Progenitor cell of endocrine pancreas (in vitro differentiated cells): Measurements from ENCODE around the gene ZMAT3. TPM values are rescaled to one million over a fixed set of nuclear protein-coding genes. Genes with fewer than 3 reads are reported as not detected.
"Not testable (repeated sequence)": the region's sequence is repeated elsewhere in the genome, so short reads cannot be mapped to it uniquely, and the experiment has no call there.

ENCODE experiments used
- DNase-seq: peaks from one replicate; pipeline ENCODE4 v3.0.0; 2021; ENCODE audit warnings: low spot score; ENCODE audit not compliant: unreplicated experiment
- H3K27ac Mint-ChIP-seq: 2 replicates; pipeline ENCODE4 v1.8.0; 2021; ENCODE audit warnings: mild to moderate bottlenecking, moderate library complexity, mixed read lengths
- H3K27me3 Mint-ChIP-seq: 2 replicates; pipeline ENCODE4 v1.8.0; 2021; ENCODE audit warnings: mixed read lengths
- H3K36me3 Mint-ChIP-seq: 2 replicates; pipeline ENCODE4 v1.8.0; 2022; ENCODE audit warnings: mixed read lengths; ENCODE audit not compliant: insufficient read depth
- H3K4me1 Mint-ChIP-seq: 2 replicates; pipeline ENCODE4 v1.8.0; 2021; ENCODE audit warnings: low read depth, mixed read lengths
- H3K4me3 Mint-ChIP-seq: 2 replicates; pipeline ENCODE4 v1.8.0; 2021; ENCODE audit warnings: low read depth, mild to moderate bottlenecking, moderate library complexity, mixed read lengths
- H3K9me3 Mint-ChIP-seq: 2 replicates; pipeline ENCODE4 v1.8.0; 2021; ENCODE audit warnings: low read depth, mixed read lengths
- total RNA-seq: library from RNA; stranded (reverse); gene quantifications from 2 replicates; pipeline ENCODE4 v1.2.1, GENCODE V29; 2021
- TF ChIP-seq, protein P1 (sequence below): fragments of 200-600 bp; sonication (generic); IDR thresholded peaks from one replicate; pipeline ENCODE4 v1.5.0; 2021; ENCODE audit warnings: antibody characterized with exemption, mild to moderate bottlenecking; ENCODE audit not compliant: unreplicated experiment

ZMAT3 gene
- total RNA-seq, 1 donor from 2014 or later = 13.6 TPM

DNA sequence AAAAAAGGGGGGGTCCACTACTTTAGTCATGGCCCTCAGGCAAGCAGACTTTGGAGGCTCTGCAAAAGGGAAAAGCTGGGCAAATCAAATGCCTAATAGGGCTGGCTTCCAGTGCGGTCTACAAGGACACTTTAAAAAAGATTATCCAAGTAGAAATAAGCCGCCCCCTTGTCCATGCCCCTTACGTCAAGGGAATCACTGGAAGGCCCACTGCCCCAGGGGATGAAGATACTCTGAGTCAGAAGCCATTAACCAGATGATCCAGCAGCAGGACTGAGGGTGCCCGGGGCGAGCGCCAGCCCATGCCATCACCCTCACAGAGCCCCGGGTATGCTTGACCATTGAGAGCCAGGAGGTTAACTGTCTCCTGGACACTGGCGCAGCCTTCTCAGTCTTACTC is 15.3 kb downstream of the ZMAT3 start:
- H3K9me3 Mint-ChIP-seq = peaks cover 11% of the 10 kb centered on the region
- no peak for DNase-seq
- TF ChIP-seq, protein P1, sequence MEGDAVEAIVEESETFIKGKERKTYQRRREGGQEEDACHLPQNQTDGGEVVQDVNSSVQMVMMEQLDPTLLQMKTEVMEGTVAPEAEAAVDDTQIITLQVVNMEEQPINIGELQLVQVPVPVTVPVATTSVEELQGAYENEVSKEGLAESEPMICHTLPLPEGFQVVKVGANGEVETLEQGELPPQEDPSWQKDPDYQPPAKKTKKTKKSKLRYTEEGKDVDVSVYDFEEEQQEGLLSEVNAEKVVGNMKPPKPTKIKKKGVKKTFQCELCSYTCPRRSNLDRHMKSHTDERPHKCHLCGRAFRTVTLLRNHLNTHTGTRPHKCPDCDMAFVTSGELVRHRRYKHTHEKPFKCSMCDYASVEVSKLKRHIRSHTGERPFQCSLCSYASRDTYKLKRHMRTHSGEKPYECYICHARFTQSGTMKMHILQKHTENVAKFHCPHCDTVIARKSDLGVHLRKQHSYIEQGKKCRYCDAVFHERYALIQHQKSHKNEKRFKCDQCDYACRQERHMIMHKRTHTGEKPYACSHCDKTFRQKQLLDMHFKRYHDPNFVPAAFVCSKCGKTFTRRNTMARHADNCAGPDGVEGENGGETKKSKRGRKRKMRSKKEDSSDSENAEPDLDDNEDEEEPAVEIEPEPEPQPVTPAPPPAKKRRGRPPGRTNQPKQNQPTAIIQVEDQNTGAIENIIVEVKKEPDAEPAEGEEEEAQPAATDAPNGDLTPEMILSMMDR = no peak
- peaks cover 16% of the 10 kb centered on the region for H3K36me3 Mint-ChIP-seq
- H3K27me3 Mint-ChIP-seq = no peaks in the 10 kb centered on the region
- H3K4me3 Mint-ChIP-seq = no peak overlapping the region
- H3K4me1 Mint-ChIP-seq = no peaks in the 10 kb centered on the region
- H3K27ac Mint-ChIP-seq = no peak overlapping the region

DNA sequence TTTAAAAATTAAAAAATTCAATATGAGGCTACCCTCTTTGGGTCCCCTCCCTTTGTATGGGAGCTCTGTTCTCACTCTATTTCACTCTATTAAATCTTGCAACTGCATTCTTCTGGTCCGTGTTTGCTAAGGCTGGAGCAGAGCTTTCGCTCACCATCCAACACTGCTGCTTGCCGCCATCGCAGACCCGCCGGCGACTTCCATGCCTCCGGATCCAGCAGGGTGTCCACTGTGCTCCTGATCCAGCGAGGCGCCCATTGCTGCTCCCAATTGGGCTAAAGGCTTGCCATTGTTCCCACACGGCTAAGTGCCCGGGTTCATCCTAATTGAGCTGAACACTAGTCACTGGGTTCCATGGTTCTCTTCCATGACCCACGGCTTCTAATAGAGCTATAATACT is 17.0 kb downstream of the ZMAT3 start:
- not testable (repeated sequence) for DNase-seq, H3K27me3 Mint-ChIP-seq, H3K4me1 Mint-ChIP-seq, H3K4me3 Mint-ChIP-seq, H3K27ac Mint-ChIP-seq
- H3K9me3 Mint-ChIP-seq = peaks cover 22% of the 10 kb centered on the region
- peaks cover 19% of the 10 kb centered on the region for H3K36me3 Mint-ChIP-seq

DNA sequence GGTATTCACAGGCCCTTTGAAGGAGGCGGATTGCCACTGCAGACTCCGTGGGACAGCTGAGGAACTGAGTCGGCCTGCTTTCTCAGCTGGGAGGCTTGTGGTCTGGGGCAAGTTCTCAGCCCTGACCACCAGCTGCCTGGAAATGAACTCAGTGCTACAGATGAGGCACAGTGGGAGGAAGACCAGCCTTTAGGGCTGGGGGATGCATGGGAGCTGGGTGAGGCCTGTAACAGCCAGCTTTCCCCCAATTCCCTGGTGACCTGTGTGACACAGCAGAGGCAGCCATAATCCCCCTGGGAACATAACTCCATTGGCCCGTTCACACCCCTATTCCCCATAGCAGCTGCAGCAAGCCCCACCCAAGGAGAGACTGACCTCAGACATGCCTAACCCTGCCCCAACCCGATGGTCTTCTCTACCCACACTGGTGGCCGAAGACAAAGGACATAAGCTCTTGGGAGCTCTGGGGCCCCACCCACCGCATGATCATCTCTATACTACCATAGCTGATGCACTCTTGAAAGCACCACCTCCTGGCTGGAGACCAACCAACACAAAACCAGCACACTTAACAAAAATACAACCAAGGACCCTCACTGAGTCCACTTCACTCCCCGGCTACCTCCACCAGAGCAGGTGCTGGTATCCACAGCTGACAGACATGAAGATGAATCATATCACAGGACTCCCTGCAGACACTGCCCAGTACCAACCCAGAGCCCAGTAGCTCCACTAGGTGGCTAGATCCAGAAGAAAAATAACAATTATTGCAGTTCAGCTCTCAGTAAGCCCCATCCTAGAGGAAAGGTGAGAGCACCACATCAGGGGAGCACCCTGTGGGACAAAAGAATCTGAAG is 24.9 kb downstream of the ZMAT3 start:
- Mint-ChIP-seq H3K27ac (no peak overlapping the region), H3K4me3 (no peak overlapping the region), H3K9me3 (peaks cover 20% of the 10 kb centered on the region), H3K4me1 (no peaks in the 10 kb centered on the region), H3K27me3 (no peaks in the 10 kb centered on the region), H3K36me3 (peaks cover 16% of the 10 kb centered on the region)
- TF ChIP-seq, protein P1 = no peak
- DNase-seq = no peak

DNA sequence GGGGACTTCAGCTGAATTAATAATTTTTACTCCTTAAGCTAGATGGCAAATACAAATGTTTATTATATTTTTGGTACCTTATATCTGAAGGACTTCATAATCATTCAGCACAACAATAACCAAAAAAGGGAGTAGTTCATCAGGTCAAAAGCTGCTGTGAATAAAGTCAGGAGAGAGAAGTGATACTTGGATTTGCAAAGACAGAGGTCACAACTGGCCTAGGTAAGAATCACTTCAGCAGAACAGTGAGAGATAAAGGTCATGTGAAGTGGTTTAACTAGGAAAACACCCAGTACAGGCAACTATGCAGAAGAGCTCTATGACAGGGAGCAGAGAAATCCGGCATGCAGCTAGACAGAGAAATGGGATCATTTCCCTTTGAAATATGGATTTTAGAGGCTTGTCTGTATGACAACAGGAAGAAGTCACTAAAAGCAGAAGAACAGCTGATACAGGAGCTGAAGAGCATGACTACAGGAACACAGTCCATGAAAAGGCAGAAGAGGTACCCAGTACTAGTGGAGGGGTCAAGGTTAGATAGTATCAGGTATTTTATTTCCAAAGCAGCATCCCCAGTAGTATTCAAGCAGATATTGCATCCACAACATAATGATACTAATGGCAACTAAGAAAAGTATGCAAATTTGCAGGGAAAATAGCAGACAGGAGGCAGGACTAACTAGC is 25.7 kb downstream of the ZMAT3 start:
- Mint-ChIP-seq H3K27me3 (no peaks in the 10 kb centered on the region), H3K4me1 (no peaks in the 10 kb centered on the region), H3K36me3 (peaks cover 20% of the 10 kb centered on the region), H3K9me3 (peaks cover 27% of the 10 kb centered on the region), H3K4me3 (no peak overlapping the region), H3K27ac (peak overlapping the region; percentile 24)
- TF ChIP-seq, protein P1 = no peak
- no peak for DNase-seq

DNA sequence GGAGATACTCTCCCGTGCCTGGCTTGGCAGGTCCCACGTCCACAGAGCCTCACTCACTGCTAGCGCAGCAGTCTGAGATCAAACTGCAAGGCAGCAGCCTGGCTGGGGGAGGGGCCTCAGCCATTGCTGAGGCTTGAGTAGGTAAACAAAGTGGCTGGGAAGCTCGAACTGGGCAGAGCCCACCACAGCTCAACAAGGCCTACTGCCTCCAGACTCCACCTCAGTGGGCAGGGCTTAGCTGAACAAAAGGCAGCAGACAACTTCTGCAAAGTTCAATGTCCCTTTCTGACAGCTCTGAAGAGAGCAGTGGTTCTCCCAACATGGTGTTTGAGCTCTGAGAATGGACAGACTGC is 32.7 kb downstream of the ZMAT3 start:
- H3K9me3 Mint-ChIP-seq = peaks cover 26% of the 10 kb centered on the region
- H3K36me3 Mint-ChIP-seq = peaks cover 21% of the 10 kb centered on the region
- not testable (repeated sequence) for H3K4me1 Mint-ChIP-seq, H3K4me3 Mint-ChIP-seq, H3K27me3 Mint-ChIP-seq, DNase-seq
- H3K27ac Mint-ChIP-seq = peak overlapping the region; percentile 37

DNA sequence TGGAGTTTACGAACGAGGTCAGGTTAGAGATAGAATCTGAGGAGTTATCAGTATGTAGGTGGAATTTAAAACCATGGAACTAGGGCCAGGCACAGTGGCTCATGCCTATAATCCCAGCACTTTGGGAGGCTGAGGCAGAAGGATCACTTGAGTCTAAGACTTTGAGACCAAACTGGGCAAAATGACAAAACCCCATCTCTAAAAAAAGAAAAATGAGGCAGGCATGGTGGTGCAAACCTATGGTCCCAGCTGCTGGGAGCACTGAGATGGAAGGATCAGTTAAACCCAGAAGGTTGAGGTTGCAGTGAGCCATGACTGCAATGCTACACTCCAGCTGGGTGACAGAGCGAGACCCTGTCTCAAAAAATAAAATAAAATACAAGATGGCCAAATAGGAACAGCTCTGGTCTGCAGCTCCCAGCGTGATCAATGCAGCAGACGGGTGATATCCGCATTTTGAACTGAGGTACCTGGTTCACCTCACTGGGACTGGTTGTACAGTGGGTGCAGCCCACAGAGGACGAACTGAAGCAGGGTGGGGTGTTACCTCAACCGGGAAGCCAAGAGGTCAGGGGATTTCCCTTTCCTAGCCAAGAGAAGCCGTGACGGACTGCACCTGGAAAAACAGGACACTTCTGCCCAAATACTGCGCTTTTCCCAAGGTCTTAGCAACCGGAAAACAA is 33.3 kb downstream of the ZMAT3 start:
- TF ChIP-seq, protein P1 = no peak
- DNase-seq = no peak
- Mint-ChIP-seq H3K9me3 (peaks cover 22% of the 10 kb centered on the region), H3K4me3 (no peak overlapping the region), H3K27ac (peak overlapping the region; percentile 37), H3K27me3 (no peaks in the 10 kb centered on the region), H3K36me3 (peaks cover 19% of the 10 kb centered on the region), H3K4me1 (peaks cover 5% of the 10 kb centered on the region)
